ENCODE results near the gene PRKCA.
A peak's percentile ranks its signal among the peaks of the same experiment; 100 is the strongest.
"Not testable (repeated sequence)": the region's sequence is repeated elsewhere in the genome, so short reads cannot be mapped to it uniquely, and the experiment has no call there.

PRKCA gene

DNA sequence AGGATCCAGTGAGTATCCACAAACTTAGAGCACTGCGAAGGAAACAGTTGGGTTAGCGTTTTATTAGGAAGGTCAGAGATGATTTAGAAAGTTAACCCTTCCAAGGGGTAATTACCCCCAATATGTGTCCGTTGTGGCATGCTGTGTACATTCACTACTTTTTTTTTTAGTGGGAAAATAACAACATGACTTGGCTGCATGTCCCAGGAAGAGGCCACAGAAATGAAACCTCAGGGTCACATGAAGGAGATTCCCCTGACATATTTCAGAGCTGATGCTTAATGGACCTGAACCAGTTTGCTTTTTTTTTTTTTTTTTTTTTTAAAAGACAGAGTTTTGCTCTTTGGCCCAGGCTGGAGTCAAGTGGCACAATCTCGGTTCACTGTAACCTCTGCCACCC, 167.5 kb downstream of the PRKCA start:
- no peak for DNase-seq

DNA sequence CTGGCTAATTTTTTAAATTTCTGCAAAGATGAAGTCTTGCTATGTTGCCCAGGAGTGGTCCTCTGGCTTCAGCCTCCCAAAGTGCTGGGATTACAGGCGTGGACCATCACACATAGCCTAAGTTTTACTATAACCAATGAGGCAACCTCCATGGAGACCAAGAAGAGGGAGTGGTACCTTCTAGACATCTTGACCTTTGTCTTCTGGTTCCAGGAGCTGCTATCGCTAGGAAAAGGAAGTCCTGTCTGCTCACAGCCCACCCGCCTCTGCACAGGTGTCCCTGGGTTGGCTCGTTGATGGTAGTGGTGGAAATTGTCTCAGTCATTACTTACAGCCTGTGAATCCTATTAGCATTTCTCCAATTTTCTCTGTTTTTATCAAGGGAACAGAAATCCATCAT, 169.7 kb downstream of the PRKCA start:
- DNase-seq = no peak

DNA sequence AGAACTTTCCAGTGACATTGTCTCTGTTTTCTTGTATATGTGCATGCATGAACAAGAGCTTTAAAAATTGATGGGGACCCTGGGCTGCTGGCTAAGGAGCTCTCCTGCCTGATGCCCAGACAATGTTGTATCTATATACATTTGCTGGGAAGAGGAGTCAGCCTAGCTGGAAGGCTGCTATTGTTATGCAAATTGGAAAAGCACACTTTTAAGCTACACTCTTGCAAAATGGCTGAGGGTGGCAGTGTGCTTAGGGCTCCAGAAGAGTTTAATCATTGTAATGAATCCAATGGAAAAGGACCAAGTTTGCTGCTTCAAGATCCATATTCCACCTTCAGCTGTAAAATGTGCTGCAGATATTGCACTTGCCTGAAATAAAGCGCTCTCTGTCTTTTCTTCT, 171.8 kb downstream of the PRKCA start:
- DNase-seq = no peak

DNA sequence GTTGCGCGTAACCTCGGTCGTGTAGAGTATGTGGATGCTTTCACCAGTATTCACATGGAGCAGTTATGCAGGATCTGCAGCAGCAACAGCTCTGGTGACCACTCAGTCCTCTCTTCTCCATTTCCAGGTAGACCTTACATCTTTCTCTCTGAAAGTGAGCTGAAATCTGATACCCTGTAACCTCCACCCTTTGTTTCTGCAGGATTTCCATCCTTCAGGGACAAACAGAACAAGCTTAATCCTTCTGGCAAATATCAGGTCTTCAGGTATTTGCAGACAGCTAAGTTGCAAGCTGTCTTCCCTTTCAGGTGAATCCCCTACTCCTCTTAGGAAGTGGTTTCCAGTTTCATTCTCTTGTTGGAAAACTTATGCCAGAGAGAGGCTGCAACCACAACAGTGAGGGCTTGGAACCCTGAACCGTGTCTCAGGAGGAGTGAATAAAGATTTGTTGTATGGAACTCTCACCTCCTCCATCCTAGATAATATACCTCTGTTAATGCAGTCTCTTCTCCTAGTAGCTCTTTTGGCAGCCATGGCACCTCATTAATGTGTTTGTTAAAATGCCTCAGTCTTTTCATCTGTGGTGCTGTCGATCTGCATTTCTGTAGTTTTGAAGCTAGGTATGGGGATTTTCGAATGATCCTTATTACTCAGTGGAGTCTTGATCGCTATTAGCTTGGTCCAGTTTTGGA, 172.5 kb downstream of the PRKCA start:
- no peak for DNase-seq

DNA sequence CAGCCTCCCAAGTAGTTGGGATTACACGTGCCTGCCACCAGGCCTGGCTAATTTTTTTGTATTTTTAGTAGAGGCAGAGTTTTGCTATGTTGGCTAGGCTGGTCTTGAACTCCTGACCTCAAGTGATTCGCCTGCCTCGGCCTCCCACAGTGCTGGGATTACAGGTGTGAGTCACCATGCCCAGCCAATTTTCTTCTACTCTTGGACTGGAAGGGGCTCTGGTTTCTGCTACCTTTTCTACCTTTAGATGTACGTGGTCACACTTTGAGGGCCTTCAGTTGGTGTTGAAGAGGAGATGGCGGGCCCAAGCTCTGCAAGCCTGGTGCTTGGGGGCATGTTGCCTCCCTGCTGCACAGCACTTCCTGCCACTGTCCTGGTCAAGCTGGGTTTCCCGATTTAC, 173.6 kb downstream of the PRKCA start:
- no peak for DNase-seq

DNA sequence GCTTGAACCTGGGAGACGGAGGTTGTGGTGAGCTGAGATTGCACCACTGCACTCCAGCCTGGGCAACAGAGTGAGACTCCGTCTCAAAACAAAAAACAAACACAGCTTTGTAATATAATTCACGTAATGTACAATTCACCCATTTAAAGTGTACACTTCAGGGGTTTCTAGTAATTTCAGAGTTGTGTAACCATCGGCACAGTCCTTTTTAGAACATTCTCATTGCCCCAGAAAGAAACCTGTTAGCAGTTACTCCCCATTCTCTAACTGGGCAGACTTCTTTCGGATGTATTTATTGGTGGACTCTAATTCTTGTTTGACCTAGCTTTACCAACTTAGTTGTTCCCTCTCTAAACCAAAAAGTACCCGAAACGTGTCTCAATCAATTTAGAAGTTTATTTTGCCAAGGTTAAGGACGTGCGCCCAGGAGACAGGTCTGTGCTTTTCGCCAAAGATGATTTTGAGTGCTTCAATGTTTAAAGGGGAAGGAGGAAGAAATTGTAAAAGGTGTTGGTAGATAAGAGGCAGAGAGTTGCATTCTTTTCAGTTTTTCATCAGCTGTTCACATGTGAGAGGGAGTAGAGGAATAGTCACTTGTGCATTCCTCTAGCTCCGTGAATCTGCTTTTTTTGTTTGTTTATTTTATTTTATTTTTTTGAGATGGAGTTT, 175.3 kb downstream of the PRKCA start:
- no peak for DNase-seq

DNA sequence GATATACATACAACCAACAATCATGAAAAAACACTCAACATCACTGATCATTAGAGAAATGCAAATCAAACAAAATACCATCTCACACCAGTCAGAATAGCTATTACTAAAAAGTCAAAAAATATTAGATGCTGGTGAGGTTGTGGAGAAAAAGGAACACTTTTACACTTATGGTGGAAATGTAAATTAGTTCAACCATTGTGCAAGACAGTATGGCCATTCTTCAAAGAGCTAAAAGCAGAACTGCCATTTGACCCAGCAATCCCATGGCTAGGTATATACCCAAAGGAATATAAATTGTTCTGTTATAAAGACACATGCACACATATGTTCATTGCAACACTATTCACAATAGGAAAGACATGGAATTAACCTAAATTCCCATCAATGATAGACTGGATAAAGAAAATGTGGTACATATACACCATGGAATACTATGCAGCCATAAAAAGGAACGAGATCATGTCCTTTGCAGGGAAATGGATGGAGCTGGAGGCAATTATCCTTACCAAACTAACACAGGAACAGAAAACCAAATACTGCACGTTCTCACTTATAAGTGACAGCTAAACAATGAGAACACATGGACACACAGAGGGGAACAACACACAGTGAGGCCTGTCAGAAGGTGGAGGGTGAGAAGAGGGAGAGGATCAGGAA, 176.9 kb downstream of the PRKCA start:
- not testable (repeated sequence) for DNase-seq

DNA sequence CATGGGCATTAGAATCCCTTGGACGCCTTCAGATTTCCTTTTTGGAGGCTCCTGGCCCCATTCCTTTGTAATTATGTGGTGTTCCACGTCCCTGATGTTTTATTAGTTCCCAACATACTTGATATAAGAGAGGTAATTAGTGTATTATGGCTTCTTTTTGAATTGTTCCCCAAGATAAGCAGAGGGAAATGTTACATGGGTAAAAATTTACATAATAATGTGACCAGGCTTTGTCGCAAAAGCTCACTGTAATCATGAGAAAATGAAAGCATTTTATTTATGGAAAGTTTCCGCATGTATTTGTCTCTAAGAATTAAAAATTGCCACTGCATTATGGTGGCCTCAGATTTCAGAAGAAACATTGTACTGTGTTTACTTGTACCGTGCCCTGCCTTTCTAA, 177.8 kb downstream of the PRKCA start:
- no peak for DNase-seq

DNA sequence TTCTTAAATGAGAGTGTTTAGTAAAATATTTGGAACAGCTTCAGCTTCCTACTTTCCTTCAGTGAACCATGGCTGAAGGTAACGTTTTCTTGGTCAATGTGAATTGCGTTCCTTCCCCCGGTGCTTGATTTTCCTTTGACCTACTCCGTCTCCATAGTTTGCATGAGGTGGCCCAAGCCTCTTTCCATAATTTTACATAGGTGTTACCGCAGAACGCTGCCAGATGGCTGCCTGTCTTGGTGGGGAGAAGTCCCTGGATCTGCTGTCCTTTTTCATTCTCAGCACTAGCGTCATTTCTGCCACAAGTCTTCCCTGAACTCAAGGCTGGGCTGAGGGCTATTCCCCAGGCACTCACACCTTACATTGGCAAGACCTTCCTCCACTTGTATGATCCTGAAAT, 178.4 kb downstream of the PRKCA start:
- DNase-seq = no peak

DNA sequence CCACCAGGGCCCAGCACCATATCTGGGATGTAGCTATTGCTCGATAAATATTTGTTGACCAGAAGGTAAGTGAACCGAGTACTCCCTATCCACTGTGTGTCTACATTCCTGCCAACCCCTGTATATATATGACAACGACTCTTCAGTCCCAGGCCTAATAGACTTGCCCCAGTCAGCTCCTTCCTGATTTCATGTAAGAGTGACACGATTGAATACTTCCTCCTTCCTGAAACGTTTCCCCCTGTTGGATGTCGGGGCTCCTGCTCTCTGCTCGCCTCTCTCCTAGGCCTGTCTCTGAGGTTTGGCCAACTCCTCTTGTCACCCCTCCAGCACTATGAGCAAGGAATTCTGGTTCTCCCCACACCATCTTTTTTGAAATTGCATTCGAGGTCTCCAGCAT, 178.9 kb downstream of the PRKCA start:
- DNase-seq = no peak

DNA sequence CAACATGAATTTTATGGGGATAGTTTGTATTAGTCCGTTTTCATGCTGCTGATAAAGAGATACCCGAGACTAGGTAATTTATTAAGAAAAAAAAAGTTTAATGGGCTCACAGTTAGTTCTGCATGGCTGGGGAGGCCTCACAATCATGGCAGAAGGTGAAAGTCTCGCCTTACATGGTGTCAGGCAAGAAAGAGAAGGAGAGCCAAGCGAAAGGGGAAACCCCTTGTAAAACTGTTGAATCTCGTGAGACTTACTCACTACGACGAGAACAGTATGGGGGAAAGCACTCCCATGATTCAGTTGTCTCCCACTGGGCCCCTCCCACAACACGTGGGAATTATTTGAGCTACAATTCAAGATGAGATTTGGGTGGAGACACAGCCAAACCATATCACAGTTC, 181.5 kb downstream of the PRKCA start:
- no peak for DNase-seq

DNA sequence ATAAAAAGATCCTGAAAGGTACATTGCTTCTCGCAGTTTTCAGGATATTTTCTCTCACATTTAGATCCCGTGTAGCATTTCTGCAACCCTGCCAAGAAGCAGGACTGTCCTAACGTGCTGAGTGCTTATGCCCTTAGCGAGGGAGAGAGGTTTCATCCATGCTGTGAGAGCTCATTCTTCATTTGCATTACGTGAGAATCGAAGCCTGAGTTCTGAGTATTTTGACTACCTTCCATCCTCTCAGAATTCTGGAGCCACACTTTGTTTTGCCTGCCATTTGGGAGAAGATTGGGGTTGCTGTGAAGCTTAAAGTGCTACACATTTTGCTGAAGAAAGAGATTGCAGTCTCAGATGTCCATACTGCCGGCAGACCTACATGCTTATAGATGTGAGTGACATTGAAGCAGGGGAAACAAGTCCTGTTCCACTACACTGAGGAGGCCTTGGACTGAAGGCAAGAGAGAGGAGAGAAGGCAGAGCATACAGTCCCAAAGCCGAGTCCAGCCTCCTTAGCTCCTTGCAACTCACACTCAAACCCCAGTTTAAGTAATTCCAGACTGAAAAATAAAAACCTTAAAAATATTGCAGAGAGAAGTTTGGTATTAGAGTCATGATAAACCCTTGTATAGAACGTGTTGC, 183.0 kb downstream of the PRKCA start:
- no peak for DNase-seq

DNA sequence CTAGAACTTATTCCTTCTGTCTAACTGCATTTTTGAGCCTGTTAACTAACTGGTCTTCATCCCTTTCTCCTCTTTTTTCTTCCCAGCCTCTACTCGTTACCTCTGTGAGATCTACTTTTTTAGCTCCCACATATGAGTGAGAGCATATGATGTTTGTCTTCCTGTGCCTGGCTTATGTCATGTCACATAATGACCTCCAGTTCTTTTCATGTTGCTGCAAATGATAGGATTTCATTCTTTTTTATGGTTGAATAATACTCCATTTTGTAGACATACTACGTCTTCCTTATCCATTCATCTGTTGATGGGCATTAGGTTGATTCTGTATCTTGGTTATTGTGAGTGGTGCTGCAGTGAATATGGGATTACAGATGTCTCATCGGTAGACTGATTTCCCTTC, 184.7 kb downstream of the PRKCA start:
- DNase-seq = no peak

DNA sequence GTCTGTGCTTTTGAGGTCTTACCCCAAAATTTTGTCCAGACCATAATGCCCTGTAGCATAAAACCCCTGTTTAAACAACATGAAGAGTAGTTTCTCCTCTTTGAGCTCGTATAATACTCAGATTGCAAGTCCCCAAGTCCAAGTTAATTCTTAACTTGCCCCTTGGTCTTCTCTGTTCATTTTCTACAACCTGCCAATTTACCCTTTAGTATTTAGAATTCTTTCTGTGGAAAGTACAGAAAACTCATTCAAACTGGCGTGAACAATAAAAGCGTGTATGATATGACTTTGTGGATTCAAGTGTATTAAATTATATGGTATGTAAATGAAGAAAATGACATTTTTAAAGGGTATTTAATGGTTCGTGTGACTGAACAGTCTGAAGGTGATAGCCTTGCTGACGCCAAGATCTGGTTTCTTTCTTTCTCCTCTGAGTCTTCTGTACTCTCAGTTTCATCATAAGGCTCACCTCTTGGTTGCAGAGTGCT, 185.6 kb downstream of the PRKCA start:
- no peak for DNase-seq

DNA sequence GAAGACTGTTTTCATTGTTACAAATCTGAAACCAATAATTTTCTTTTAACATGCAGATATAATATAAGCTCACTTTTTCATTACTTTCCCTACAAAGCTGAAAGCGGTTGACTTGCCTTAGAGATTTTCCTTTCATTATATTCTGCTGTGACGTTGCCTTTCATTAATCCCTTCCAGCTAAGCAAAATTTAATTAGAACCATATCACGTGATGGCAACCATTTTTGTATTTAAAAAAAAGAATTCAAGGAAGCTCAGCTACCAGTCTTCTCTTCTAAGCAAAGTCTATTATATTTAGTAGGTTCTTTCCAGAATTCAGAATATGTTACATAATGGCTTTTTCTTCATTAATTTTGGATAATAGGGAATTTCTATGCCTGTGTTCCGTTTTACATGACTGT, 186.5 kb downstream of the PRKCA start:
- DNase-seq = no peak

DNA sequence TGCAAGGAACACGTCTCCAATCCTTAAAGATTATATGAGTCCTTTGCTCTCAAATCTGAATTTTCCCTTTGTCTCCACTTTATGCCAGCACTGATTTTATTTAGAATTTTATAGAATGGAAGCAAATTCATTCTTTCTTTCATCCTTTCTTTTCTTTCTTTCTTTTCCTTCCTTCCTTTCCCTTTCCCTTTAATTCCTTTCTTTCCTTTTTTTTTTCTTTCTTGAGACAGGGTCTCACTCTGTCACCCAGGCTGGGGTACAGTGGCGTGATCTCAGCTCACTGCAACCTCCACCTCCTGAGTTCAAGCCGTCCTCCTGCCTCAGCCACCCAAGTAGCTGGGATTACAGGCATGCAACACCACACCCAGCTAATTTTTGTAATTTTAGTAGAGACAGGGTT, 187.2 kb downstream of the PRKCA start:
- not testable (repeated sequence) for DNase-seq

DNA sequence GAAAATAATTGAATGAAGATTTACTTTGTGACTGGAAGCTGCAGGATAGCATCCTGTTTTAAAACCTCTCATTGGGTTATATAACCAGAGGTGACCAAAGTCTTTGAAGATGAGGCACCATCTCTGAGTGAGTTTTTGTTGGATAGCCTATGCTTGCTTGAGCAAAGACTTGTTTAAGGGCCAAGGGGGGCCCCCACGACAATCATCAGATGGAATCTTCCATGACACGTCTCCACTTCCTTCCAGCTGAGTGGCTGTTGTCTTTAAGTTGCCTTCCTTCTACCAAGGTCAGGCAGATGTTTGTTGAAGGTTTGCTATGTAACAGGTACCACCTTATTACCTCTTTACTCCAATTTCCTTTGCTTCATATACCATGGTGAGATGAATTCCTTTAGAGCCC, 188.8 kb downstream of the PRKCA start:
- no peak for DNase-seq

DNA sequence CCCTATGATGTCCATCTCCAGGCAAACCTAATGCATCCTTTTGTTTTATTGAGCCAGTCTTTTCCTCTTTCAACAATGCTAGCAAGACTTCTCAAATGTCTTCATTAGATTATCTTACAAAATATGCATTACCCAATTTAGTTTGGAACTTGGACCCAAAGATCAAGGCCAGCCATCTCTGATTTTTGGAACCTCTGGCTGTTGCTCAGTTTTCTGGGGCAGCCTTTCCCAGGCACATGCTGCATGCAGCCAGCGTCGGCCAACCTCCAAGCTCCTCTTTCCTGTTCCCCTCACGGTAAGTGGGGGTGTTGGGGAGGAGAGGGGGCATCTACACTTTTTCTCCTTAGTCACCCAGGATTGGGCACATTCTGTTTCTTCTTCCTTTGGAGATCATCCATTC, 189.3 kb downstream of the PRKCA start:
- DNase-seq = no peak

DNA sequence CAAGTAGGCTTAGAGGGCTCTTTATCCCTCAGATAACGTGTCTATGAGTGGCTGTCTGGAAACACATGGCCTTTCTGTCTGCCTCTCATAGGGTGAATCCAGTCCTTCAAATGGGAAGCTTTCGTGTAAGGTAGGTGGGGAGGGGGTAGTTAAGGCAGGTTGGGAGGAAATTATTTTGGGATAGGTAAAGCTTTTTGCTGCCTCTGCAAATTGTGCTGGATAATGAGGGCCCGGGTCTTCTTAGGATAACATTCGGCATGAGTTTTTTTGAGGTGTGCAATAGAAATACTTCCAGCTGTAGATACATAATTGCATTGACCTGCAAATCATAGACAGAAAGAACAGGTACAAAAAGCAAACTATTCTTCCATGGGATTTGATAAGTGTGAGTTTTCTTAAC, 189.7 kb downstream of the PRKCA start:
- DNase-seq = no peak

DNA sequence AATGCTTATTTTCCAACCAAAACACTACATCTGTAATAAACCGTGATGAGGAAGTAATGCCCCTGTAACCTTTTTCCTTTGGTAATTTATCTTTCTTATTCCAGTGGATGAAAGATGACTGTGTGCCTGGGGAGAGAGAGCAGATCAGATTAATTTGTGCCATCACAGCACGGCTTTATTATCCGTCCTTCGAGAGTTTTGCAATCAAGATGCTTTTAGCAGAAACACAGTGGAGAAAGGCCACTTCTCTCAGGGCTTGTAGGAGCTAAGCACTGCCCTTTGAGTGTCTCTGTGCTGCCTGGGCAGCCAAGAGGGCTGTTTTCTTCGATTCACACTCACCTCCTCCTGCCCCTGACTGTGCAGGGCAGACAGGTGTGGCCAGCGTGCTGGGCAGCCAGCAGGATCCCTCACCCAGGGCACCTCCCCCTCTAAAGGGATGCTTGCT, 190.2 kb downstream of the PRKCA start:
- no peak for DNase-seq

DNA sequence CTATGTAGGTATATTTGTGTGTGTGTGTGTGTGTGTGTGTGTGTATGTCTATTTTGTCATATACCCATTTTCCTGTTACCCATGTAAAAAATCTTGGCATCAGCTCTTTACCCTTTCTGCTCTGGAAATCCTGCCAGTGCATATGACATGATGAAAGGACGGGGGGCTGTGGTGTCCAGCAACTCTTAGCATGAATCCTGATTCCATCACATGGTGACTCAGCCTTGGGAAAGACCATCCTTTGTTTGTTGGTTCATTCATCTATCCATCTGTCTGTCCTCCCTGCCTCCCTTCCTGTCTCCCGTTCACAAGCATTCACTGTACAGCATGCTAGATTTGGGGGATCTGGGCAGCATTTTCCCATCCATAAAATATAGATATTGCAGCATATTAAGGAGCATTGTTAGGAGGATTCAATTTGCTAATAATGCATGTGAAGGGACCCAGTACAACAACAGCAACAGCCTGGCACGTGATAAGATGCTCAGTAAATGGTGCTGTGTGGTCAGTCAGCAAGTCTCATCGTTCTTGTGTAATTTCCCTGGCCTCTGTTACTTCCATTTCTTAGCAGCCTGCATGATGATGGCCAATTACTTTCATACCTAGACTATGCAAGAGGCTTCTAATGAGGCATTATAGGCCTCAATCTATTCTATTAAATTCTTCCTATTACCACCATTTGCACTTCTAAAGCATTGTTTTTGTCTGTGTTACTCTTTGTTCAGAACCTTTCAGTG, 191.0 kb downstream of the PRKCA start:
- no peak for DNase-seq

DNA sequence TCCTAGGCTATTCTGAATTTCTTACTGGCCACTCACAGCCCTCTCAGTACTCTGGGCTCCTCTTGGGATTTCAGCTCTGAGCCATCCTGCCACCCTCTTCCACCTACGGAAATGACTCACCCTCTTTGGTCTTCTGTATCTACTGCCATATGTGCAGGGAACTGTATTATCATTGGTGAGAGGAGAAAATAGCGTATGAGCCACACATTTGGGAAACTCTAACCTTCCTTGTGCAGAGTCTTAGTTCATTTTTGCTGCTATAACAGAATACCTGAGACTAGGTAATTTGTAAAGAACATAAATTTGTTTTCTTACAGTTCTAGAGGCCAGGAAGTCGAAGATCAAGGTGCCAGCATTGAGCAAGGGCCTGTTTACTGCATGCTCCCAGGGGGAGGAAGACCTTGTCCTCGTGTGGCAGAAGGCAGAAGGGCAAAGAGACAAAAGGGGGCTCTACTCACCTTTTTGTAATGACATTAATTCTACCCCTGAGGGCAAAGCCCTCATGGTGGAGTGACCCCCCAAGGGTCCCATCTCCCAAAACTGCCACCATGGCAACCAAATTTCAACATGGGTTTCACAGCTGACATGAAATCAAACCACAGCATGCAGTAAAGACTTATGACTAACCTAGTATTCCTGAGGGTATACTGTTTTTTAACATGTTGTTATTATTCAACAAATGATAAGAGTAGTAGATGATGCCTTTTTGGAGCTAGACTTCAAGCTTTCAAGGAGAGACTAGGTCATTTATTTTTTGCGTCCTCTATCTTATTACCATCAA, 191.8 kb downstream of the PRKCA start:
- DNase-seq = peak in 1 of 2 experiments; percentile 19

All from NCI-H446 (cell line).